ENCODE measurements around the gene ADGB.
"Not testable (repeated sequence)": the region's sequence is repeated elsewhere in the genome, so short reads cannot be mapped to it uniquely, and the experiment has no call there.

ADGB gene

DNA sequence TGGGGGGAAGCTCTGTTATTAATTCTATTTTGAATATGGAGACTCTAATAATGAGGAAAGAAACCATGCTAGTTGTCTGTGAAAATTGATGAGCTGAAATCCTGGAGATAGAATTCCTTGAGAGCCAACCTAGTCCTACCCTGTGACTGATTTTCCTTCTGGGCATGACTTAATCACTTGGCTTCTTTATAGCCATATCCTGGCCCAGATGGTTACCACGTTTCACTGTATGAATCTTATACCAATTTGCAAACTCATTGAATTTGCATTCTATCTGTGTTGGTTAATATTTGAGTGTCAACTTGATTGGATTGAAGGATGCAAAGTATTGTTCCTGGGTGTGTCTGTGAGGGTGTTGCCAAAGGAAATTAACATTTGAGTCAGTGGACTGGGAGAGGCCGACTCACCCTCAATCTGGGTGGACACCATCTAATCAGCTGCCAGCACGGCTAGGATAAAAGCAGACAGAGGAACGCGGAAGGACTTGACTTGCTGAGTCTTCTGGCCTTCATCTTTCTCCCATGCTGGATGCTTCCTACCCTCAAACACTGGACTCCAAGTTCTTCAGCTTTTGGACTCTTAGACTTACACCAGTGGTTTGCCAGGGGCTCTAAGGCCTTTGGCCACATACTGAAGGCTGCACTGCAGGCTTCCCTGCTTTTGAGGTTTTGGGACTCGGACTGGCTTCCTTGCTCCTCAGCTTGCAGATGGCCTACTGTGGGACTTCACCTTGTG is 255.9 kb downstream of the ADGB start:
- DNase-seq = not testable (repeated sequence)
- intact Hi-C loops (cut with DNase I) = loop anchor here (5.0 kb wide), 1 partner anchor 433 kb away; no protein-coding TSS in a partner anchor

- DNase-seq = no peak
- intact Hi-C loops (cut with DNase I) = loop anchor here (5.0 kb wide), 1 partner anchor 431 kb away; no protein-coding TSS in a partner anchor
These were observed 257.1 kb downstream of the ADGB start for GRCh38 chr6:146855889-146856288.

GRCh38 chr6:146856296-146856695 is 257.5 kb downstream of the ADGB start:
- intact Hi-C loops (cut with DNase I) = loop anchor here (5.0 kb wide), 1 partner anchor 431 kb away; no protein-coding TSS in a partner anchor
- no peak for DNase-seq

- peak; percentile 80 to 97 (median 91) for DNase-seq
- intact Hi-C loops (cut with DNase I) = loop anchor here (5.0 kb wide), 1 partner anchor 430 kb away; no protein-coding TSS in a partner anchor
These were observed 258.6 kb downstream of the ADGB start for GRCh38 chr6:146857180-146857979.

DNA sequence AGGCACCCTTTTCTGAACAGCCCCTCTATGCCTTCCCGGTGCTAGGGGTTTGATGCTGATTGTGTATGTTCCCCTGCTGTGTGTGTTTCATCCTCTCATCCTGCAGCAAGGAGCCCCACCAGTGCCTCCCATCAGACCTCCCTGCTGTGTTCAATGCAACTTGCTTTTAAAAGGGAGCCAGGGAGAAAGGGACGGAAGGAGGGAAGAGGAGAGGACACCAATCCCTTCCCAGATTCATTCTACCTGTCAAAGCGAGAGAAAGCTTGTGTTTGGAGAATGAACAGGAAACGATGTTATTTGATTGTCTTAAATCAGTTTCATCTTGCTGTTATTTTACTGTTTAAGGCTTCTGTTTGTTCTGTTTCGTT is 259.2 kb downstream of the ADGB start:
- DNase-seq = peak in 41 of 42 donors; percentile 13 to 72 (median 48)
- intact Hi-C loops (cut with DNase I) = loop anchor here (5.0 kb wide), 1 partner anchor 429 kb away; no protein-coding TSS in a partner anchor

DNA sequence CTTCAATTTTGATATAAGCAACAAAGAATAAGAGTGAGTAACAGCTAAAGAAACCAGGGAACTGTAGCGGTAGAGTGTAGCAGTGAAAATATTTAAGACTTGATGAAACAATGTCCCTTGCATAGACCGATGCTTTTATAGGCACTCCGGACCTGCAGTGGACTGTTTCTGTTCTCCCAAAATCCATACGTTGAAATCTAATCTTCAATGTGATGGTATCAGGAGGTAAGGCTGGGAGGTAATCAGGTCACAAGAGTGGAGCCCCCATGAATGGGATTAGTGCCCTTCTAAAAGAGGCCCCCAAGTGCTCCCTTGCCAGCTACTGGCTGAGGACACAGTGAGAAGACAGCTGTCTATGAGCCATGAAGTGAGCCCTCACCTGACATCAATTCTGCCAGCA is 260.4 kb downstream of the ADGB start:
- no peak for DNase-seq
- intact Hi-C loops (cut with DNase I) = loop anchor here (5.0 kb wide), 1 partner anchor 428 kb away; no protein-coding TSS in a partner anchor

DNA sequence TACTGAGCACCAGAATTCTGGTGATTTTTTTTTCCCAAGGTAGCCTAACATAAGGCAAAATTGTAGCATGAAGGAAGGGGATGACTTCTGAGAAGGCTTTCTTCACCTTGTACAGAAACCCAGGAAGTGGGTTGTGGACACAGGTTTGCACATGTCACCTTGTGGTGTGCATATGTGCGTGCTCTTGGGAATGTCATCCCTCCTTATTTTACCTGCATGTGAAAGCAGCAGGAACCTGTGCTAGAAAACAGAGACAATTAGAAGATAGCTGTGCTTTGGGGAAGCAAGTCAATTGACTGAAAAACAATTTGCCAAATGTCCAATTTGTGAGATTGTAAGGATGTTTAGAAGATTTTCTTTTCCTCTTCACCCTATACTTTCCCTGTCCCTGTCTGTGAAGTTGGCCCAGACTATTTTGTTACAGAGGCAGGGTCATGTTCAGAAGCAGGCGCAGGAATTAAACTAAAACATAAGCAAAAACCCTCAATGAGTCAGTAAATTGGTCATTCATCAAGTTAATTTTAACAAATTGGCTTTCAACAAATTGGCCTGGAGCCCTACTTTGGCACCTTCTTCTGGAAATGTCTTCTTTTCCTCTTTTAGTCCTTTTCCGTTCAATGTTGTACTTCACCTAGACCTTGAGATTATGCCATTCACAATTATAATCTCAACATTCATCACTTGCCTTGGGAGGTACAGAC is 261.2 kb downstream of the ADGB start:
- intact Hi-C loops (cut with DNase I) = loop anchor here (5.0 kb wide), 1 partner anchor 427 kb away; no protein-coding TSS in a partner anchor

DNA sequence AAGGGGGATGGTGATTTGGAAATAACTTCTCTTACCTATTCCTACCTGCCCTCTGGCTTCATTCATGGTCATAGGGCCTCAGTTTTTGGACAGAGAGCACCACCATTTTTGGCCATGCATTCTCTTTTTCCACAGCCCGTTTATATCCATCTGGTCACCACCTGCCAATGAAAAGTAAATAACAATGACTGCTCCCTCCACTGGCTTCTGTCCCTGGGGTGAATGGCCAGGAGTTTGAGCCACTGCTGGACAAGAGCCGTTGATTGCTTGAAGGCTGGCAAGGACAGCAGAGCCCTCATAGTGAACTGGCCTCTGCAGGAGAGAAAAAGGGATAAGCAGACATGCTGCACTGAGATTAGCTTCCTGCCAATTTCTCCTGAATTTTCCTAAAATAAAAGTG is 261.8 kb downstream of the ADGB start:
- DNase-seq = peak in 5 of 42 donors; percentile 10 to 17 (median 15)
- intact Hi-C loops (cut with DNase I) = no loop called here

More for the DNA sequence above, 261.2 kb downstream of the ADGB start:
- no peak for DNase-seq

GRCh38 chr6:146861029-146861563 is 262.3 kb downstream of the ADGB start:
- intact Hi-C loops (cut with DNase I) = no loop called here
- no peak for DNase-seq

GRCh38 chr6:146861716-146862115 is 262.9 kb downstream of the ADGB start:
- intact Hi-C loops (cut with DNase I) = no loop called here
- DNase-seq = no peak

DNA sequence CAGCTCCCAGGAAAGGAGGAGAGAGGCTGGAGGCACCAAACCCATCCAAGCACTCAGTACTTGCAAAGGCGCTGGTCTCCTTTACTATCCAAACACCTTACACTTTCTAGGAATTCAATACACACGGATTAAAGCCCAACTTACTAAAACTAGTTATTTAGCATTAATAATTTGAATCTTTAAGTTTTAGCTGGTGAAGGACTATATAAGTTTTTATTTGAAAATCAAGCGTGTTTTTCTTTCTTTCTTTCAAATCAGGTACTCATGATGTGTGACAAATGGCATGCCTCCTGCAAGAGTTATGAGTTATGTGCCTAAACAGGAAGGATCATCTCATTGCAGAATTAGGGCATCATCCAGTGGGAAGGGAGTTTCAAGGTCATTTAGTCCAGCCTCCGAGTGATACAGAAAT is 263.7 kb downstream of the ADGB start:
- intact Hi-C loops (cut with DNase I) = no loop called here
- DNase-seq = no peak

DNA sequence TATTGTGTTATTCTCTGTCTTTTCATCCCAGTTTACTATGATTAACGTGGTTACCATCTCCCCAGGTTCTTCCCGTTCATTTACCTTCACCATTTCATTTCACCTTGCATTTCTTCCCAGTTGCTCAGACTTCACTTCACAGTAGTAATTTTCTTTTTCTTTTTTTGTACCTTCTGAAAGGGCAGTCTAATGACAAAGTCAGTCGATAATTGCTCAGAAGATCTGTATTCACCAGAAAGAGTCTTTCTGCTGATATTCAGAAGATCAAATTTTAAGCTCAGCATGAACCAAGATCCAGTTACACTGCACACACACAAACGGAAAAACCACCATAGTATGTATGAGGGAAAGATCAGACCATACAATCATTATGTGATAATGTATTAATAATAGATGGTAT is 265.5 kb downstream of the ADGB start:
- DNase-seq = no peak
- intact Hi-C loops (cut with DNase I) = no loop called here

DNA sequence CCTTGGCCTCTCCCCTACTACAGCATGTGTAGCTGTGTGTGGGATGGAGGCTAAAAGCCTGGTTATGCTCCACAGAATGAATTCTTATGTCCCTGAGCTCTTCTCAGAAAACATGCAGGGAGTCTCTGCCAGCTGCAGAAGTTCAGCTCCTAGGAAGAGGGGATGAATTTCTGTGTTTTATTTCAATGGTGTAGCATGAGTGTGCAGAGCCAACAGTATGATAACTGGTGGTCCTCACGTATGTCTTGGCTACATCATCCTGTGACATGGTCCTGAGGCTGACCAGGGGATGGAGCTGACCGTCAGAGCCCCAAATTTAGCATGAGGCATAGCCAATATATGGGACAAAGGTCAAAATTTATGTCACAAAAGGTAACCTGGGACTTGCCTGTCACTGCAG is 266.1 kb downstream of the ADGB start:
- intact Hi-C loops (cut with DNase I) = no loop called here
- no peak for DNase-seq

All from head of caudate nucleus (tissue), 42 donors.